Adrenal gland (tissue), 5 donors: ENCODE measurements around the gene GRIA1.

ENCODE experiments used
- POLR2A ChIP-seq, 2 donors: fragments of 450-650 bp; IDR thresholded peaks; one replicate each; pipeline ENCODE4 v1.6.1; 2017; ENCODE audit warnings: antibody characterized with exemption in 2 of 2, mild to moderate bottlenecking in 2 of 2, moderate library complexity in 1 of 2
- TF ChIP-seq, protein P1 (sequence below), 6 experiments: fragments of 450-650 bp in 4 of 6; fragments of 200-600 bp in 2 of 6; sonication (generic) in 1 of 6; IDR thresholded peaks; 1 replicate in 5 of 6; 2 replicates in 1 of 6; pipeline versions ENCODE4 v1.5.1 to v1.8.0; 2016 to 2021; ENCODE audit warnings: antibody characterized with exemption in 6 of 6, mild to moderate bottlenecking in 2 of 6, moderate library complexity in 1 of 6
- donor health status: DM: no; HTN: no; CAD: no.

DNA sequence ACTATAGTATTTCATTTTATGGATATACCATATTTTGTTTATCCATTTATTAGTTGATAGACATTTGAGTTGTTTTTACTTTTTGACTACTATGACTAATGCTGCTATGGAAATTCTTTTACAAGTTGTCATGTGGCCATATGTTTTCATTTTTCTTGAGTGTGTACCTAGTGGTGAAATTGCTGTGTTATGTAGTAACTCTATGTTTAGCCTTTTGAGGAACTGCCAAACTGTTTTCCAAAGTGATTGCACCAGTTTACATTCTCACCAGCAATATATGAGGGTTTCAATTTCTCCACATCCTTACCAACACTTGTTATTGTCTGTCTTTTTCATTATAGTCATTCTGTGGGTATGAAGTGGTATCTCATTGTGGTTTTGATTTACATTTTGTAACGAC lies 75.4 kb downstream of the GRIA1 start:
- TF ChIP-seq, protein P1, sequence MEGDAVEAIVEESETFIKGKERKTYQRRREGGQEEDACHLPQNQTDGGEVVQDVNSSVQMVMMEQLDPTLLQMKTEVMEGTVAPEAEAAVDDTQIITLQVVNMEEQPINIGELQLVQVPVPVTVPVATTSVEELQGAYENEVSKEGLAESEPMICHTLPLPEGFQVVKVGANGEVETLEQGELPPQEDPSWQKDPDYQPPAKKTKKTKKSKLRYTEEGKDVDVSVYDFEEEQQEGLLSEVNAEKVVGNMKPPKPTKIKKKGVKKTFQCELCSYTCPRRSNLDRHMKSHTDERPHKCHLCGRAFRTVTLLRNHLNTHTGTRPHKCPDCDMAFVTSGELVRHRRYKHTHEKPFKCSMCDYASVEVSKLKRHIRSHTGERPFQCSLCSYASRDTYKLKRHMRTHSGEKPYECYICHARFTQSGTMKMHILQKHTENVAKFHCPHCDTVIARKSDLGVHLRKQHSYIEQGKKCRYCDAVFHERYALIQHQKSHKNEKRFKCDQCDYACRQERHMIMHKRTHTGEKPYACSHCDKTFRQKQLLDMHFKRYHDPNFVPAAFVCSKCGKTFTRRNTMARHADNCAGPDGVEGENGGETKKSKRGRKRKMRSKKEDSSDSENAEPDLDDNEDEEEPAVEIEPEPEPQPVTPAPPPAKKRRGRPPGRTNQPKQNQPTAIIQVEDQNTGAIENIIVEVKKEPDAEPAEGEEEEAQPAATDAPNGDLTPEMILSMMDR (IDR thresholded peaks at IDR 0.05), result no peak
- no peak for TF ChIP-seq POLR2A (IDR thresholded peaks at IDR 0.05)
